ENCODE measurements around the gene NFASC. TPM values are rescaled to one million over a fixed set of nuclear protein-coding genes. Genes with fewer than 3 reads are reported as not detected.

The NFASC gene
- total and polyA plus RNA-seq, 2 experiments from 2014 or later: 3.9 to 11.7 TPM

DNA sequence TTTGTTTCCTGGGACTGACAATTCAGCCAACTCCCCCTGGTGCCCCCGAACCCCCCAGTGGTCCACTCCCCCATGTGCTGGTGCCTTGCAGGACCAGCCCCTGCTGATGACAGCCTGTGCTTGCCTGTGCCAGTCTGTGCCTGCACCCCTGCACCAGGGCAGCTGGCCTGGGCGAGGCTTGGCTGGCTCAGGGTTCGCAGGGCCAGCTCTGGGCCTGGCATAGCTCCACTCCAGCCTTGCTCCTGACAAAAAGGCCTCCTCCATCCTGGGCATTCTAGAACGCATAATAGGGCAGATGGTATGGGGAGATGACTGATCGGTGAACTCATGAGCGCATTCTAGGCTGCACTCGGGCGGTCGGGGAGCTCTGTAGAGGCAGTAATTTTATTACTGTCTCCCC is 177.7 kb downstream of the NFASC start:
- H3K27me3 ChIP-seq (ENCODE audit: insufficient read depth): 0 out of 2 replicates have a peak, but pooled peaks cover 8% of the 10 kb centered on the region

More for the DNA sequence above, 177.7 kb downstream of the NFASC start:
- TF ChIP-seq, protein P1, sequence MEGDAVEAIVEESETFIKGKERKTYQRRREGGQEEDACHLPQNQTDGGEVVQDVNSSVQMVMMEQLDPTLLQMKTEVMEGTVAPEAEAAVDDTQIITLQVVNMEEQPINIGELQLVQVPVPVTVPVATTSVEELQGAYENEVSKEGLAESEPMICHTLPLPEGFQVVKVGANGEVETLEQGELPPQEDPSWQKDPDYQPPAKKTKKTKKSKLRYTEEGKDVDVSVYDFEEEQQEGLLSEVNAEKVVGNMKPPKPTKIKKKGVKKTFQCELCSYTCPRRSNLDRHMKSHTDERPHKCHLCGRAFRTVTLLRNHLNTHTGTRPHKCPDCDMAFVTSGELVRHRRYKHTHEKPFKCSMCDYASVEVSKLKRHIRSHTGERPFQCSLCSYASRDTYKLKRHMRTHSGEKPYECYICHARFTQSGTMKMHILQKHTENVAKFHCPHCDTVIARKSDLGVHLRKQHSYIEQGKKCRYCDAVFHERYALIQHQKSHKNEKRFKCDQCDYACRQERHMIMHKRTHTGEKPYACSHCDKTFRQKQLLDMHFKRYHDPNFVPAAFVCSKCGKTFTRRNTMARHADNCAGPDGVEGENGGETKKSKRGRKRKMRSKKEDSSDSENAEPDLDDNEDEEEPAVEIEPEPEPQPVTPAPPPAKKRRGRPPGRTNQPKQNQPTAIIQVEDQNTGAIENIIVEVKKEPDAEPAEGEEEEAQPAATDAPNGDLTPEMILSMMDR (conservative IDR thresholded peaks at IDR 0.05; ENCODE audit: low read depth in 2 of 2): no peak
- TF ChIP-seq POLR2AphosphoS5 (IDR thresholded peaks at IDR 0.05; ENCODE audit: low read depth) (no peak), ZNF331 (CRISPR knock-in tag; IDR thresholded peaks at IDR 0.05; ENCODE audit: low read depth) (no peak), NANOG (IDR thresholded peaks at IDR 0.05; ENCODE audit: borderline replicate concordance) (no peak), CREB1 (CRISPR knock-in tag; IDR thresholded peaks at IDR 0.05; ENCODE audit: low read depth) (no peak), JUNB (IDR thresholded peaks at IDR 0.05; ENCODE audit: unreplicated experiment) (no peak), STAT1 (IDR thresholded peaks at IDR 0.05; ENCODE audit: unreplicated experiment) (no peak), EZH2 (IDR thresholded peaks at IDR 0.05; ENCODE audit: low read depth, unreplicated experiment) (no peak), ZNF114 (CRISPR knock-in tag; IDR thresholded peaks at IDR 0.05) (no peak), EZH2phosphoT487 (IDR thresholded peaks at IDR 0.05; ENCODE audit: unreplicated experiment) (no peak)
- TF ChIP-seq, protein P2, sequence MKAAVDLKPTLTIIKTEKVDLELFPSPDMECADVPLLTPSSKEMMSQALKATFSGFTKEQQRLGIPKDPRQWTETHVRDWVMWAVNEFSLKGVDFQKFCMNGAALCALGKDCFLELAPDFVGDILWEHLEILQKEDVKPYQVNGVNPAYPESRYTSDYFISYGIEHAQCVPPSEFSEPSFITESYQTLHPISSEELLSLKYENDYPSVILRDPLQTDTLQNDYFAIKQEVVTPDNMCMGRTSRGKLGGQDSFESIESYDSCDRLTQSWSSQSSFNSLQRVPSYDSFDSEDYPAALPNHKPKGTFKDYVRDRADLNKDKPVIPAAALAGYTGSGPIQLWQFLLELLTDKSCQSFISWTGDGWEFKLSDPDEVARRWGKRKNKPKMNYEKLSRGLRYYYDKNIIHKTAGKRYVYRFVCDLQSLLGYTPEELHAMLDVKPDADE (IDR thresholded peaks at IDR 0.05): no peak
- TF ChIP-seq, protein P3, sequence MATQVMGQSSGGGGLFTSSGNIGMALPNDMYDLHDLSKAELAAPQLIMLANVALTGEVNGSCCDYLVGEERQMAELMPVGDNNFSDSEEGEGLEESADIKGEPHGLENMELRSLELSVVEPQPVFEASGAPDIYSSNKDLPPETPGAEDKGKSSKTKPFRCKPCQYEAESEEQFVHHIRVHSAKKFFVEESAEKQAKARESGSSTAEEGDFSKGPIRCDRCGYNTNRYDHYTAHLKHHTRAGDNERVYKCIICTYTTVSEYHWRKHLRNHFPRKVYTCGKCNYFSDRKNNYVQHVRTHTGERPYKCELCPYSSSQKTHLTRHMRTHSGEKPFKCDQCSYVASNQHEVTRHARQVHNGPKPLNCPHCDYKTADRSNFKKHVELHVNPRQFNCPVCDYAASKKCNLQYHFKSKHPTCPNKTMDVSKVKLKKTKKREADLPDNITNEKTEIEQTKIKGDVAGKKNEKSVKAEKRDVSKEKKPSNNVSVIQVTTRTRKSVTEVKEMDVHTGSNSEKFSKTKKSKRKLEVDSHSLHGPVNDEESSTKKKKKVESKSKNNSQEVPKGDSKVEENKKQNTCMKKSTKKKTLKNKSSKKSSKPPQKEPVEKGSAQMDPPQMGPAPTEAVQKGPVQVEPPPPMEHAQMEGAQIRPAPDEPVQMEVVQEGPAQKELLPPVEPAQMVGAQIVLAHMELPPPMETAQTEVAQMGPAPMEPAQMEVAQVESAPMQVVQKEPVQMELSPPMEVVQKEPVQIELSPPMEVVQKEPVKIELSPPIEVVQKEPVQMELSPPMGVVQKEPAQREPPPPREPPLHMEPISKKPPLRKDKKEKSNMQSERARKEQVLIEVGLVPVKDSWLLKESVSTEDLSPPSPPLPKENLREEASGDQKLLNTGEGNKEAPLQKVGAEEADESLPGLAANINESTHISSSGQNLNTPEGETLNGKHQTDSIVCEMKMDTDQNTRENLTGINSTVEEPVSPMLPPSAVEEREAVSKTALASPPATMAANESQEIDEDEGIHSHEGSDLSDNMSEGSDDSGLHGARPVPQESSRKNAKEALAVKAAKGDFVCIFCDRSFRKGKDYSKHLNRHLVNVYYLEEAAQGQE (IDR thresholded peaks at IDR 0.05; ENCODE audit: unreplicated experiment): no peak
- no peak overlapping the region for H3K4me3 Mint-ChIP-seq
- H3K9me2 ChIP-seq (ENCODE audit: insufficient read depth): 0 out of 2 replicates have a peak, but pooled peaks cover 4% of the 10 kb centered on the region
- H3K27ac Mint-ChIP-seq: no peak overlapping the region
- no peak overlapping the region for H3K4me2 ChIP-seq
- peaks cover 42% of the 10 kb centered on the region for H3K4me1 Mint-ChIP-seq
- H3F3A ChIP-seq (replicated peaks; ENCODE audit: low read depth): no peaks in the 10 kb centered on the region
- H3K9me3 Mint-ChIP-seq: no peaks in the 10 kb centered on the region
- no peaks in the 10 kb centered on the region for H3K36me3 Mint-ChIP-seq (ENCODE audit: low read depth)
- no peaks in the 10 kb centered on the region for H3K36me3 ChIP-seq (ENCODE audit: insufficient read depth)
- no peaks in the 10 kb centered on the region for H3K79me2 ChIP-seq (replicated peaks; ENCODE audit: insufficient read depth)
- ATAC-seq (no peak), DNase-seq (ENCODE audit: low spot score) (no peak)
- no peak overlapping the region for H3K27ac ChIP-seq (ENCODE audit: low read depth)
- H3K4me3 ChIP-seq: no peak overlapping the region
- no peak overlapping the region for H2AFZ ChIP-seq
- peaks cover 24% of the 10 kb centered on the region for H3K27me3 Mint-ChIP-seq (ENCODE audit: insufficient read depth, low read depth, poor library complexity)
- peaks cover 27% of the 10 kb centered on the region for H3K4me1 ChIP-seq (ENCODE audit: insufficient read depth)
- H4K20me1 ChIP-seq (replicated peaks; ENCODE audit: insufficient read depth): no peaks in the 10 kb centered on the region
